ENCODE measurements around the gene SLC11A2.

The SLC11A2 gene

DNA sequence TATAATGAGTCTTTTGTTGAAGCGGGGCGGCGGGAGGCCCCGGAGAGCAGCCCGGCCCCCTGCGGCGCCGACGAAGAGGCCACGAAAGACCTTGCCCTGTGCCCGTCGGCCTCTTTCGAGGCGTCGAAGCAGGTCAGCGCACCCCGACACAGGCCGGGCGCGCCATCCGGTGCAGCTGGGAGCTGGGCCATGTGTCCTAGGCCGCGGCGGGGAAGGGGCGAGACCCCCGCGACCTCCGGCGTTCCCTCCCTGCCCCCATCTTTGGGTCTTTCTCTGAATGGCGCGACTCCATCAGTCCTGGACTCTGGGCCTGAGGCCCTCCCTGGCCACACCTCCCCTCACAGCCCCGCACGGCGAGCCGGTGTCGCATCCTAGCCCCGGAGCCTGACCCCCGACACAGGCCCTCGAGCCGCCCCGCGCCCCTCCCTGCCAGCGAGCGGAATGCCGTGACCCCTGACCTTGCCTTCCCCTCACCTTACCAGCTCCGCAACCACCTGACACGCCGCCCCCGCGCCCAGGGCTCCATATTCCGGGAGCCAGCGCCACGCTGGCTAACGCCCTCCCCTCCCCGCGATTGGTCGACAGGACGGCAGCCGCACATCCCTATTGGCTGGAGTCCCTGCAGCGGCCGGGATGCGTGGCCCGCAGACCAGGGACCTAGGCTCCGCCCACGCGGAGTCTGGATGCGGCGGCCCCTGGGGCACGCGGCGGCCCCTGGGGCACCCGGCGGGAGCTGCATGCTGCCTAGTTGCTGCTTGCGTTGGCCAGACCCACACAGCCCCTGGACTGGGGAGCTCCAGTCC is at the start of gene SLC11A2:
Gene SLC11A2, minus strand, starts transcription at position 549 of the 803 bp plus-strand sequence. CDS start 15,656 bp downstream, outside the sequence.
- Histone ChIP-seq H3K27ac (peak within 1 kb of the TSS; percentile 34; the same call in 1 of the 2 replicates), H3K36me3 (ENCODE audit: insufficient read depth, low read length) (no peaks in the 10 kb centered on the region), H3K4me3 (peak within 1 kb of the TSS; percentile 90), H3K9ac (ENCODE audit: insufficient read length) (peak within 1 kb of the TSS; percentile 79), H3K9me3 (ENCODE audit: low read depth, low read length) (no peaks in the 10 kb centered on the region)
- TF ChIP-seq EZH2 (IDR thresholded peaks at IDR 0.05) (no peak), POLR2AphosphoS5 (IDR thresholded peaks at IDR 0.05; ENCODE audit: borderline replicate concordance, low read depth, low read length) (peak; percentile 67; the same call in 1 of the 2 replicates), FOXP2 (optimal IDR thresholded peaks at IDR 0.05; ENCODE audit: control extremely low read depth, extremely low read length, insufficient read depth) (no peak)
- DNase-seq (ENCODE audit: low read depth, low spot score): no peak

DNA sequence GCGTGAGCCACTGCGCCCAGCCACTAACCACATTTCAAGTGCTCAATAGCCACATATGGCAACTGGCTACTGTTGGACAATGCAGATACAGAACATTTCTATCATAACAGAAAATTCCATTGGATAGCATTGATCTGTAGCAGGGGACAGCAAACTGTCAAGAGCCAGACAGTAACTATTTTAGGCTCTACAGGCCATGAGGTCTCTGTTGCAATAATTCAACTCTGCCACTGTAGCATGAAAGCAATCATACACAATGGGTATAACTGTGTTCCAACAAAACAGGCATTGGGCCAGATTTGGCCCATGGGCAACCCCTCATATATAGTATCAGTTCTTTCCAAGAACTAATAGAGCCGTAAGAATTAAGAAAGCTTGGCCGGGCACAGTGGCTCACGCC is 49.2 kb upstream of the SLC11A2 start:
- Histone ChIP-seq H3K36me3 (ENCODE audit: insufficient read depth, low read length) (peaks cover 28% of the 10 kb centered on the region; the same call in 1 of the 2 replicates), H3K9me3 (ENCODE audit: low read depth, low read length) (no peaks in the 10 kb centered on the region), H3K27ac (no peak overlapping the region), H3K9ac (ENCODE audit: insufficient read length) (no peak overlapping the region), H3K4me3 (no peak overlapping the region)
- DNase-seq (ENCODE audit: low read depth, low spot score): no peak
- TF ChIP-seq FOXP2 (optimal IDR thresholded peaks at IDR 0.05; ENCODE audit: control extremely low read depth, extremely low read length, insufficient read depth) (no peak), POLR2AphosphoS5 (IDR thresholded peaks at IDR 0.05; ENCODE audit: borderline replicate concordance, low read depth, low read length) (no peak), EZH2 (IDR thresholded peaks at IDR 0.05) (no peak)

DNA sequence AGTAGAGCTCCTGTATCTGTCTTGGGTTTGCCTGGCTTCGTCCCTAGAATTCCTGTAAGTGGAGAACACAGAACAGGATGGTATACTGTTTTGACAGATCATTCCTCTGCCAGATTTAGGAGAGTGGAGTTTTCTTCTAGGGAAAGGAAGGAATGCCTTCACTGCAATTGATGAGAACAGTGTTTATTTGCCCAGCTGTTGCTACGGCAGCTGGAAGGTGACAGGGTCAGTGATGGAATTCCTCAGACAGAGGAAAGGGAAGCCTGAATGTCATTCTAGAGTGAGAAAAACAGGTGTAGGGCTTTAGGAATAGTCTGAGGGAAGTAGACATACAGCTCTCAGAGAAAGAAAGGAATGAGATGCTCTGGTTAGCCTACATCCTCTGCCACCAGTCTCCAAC is 45.5 kb upstream of the SLC11A2 start:
- Histone ChIP-seq H3K9ac (ENCODE audit: insufficient read length) (no peak overlapping the region), H3K36me3 (ENCODE audit: insufficient read depth, low read length) (peaks cover 49% of the 10 kb centered on the region), H3K27ac (no peak overlapping the region), H3K4me3 (no peak overlapping the region), H3K9me3 (ENCODE audit: low read depth, low read length) (no peaks in the 10 kb centered on the region)
- no peak for DNase-seq (ENCODE audit: low read depth, low spot score)
- no peak for TF ChIP-seq EZH2 (IDR thresholded peaks at IDR 0.05)
- TF ChIP-seq FOXP2 (optimal IDR thresholded peaks at IDR 0.05; ENCODE audit: control extremely low read depth, extremely low read length, insufficient read depth): no peak
- no peak for TF ChIP-seq POLR2AphosphoS5 (IDR thresholded peaks at IDR 0.05; ENCODE audit: borderline replicate concordance, low read depth, low read length)

- no peaks in the 10 kb centered on the region for H3K9me3 ChIP-seq (ENCODE audit: low read depth, low read length)
- DNase-seq (ENCODE audit: low read depth, low spot score): peak; percentile 26
- H3K27ac ChIP-seq: peak overlapping the region; percentile 87
- peaks cover 55% of the 10 kb centered on the region for H3K36me3 ChIP-seq (ENCODE audit: insufficient read depth, low read length)
- no peak for TF ChIP-seq POLR2AphosphoS5 (IDR thresholded peaks at IDR 0.05; ENCODE audit: borderline replicate concordance, low read depth, low read length)
- no peak for TF ChIP-seq FOXP2 (optimal IDR thresholded peaks at IDR 0.05; ENCODE audit: control extremely low read depth, extremely low read length, insufficient read depth)
- no peak for TF ChIP-seq EZH2 (IDR thresholded peaks at IDR 0.05)
- no peak overlapping the region for H3K4me3 ChIP-seq
- H3K9ac ChIP-seq (ENCODE audit: insufficient read length): peak overlapping the region; percentile 30
These were observed 43.8 kb upstream of the SLC11A2 start for GRCh38 chr12:51070004-51070403.

DNA sequence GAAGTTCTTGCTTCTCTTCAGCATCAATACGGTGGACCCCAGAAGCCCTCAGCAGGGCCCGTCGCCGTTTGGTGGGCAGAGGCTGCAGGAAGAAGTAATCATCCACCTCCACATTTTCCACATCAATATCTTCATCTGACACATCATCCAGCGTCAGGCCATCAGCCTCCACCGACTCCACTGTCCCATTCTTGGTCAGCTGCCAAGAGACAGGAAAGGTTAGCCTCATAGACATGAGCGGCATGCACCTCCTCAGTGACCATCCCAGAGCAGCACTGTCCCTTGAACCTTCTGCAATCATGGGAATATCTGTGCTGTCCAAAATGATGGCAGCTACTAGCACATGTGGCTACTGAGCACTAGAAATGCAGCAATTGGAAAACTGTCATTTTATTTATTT is 41.6 kb upstream of the SLC11A2 start:
- Histone ChIP-seq H3K9me3 (ENCODE audit: low read depth, low read length) (no peaks in the 10 kb centered on the region), H3K9ac (ENCODE audit: insufficient read length) (no peak overlapping the region), H3K27ac (no peak overlapping the region), H3K4me3 (no peak overlapping the region), H3K36me3 (ENCODE audit: insufficient read depth, low read length) (peaks cover 69% of the 10 kb centered on the region)
- TF ChIP-seq EZH2 (IDR thresholded peaks at IDR 0.05) (no peak), FOXP2 (optimal IDR thresholded peaks at IDR 0.05; ENCODE audit: control extremely low read depth, extremely low read length, insufficient read depth) (no peak), POLR2AphosphoS5 (IDR thresholded peaks at IDR 0.05; ENCODE audit: borderline replicate concordance, low read depth, low read length) (no peak)
- DNase-seq (ENCODE audit: low read depth, low spot score): no peak

DNA sequence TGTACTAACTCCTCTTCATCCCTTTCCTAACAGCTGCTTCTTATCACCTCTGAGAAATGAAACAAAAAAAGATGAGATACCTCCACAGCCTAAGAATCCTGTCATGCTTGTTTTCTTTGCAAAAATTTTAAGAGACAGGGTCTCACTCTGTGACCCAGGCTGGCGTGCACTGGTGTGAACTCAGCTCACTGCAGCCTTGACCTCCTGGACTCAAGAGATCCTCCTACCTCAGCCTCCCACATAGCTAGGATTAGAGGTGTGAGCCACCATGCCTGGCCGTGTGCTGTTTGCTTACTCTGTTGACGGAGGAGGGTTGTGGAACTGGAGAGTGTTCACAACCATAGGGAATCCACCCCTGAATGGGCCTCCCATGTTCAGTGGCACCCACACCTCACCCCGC is 41.0 kb upstream of the SLC11A2 start:
- Histone ChIP-seq H3K27ac (no peak overlapping the region), H3K36me3 (ENCODE audit: insufficient read depth, low read length) (peaks cover 72% of the 10 kb centered on the region), H3K9me3 (ENCODE audit: low read depth, low read length) (no peaks in the 10 kb centered on the region), H3K9ac (ENCODE audit: insufficient read length) (no peak overlapping the region), H3K4me3 (no peak overlapping the region)
- TF ChIP-seq POLR2AphosphoS5 (IDR thresholded peaks at IDR 0.05; ENCODE audit: borderline replicate concordance, low read depth, low read length) (no peak), EZH2 (IDR thresholded peaks at IDR 0.05) (no peak), FOXP2 (optimal IDR thresholded peaks at IDR 0.05; ENCODE audit: control extremely low read depth, extremely low read length, insufficient read depth) (no peak)
- DNase-seq (ENCODE audit: low read depth, low spot score): no peak

DNA sequence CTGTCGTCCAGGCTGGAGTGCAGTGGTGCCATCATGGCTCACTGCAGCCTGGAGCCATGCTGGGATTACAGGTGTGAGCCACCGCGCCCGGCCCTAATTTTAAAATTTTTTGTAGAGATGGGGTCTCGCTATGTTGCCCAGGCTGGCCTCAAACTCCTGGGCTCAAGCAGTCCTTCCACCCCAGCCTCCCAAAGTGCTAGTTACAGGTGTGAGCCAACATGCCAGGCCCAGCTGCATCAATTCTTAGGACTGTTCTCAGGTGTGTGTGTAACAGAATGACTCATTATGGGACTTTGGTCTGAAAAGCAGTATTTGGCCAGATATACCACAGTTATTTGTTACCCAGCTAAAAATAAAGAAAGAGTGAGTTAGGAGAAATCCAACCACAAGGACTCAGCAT is 39.3 kb upstream of the SLC11A2 start:
- DNase-seq (ENCODE audit: low read depth, low spot score): no peak
- peaks cover 71% of the 10 kb centered on the region for H3K36me3 ChIP-seq (ENCODE audit: insufficient read depth, low read length)
- H3K27ac ChIP-seq: no peak overlapping the region
- H3K4me3 ChIP-seq: no peak overlapping the region
- TF ChIP-seq FOXP2 (optimal IDR thresholded peaks at IDR 0.05; ENCODE audit: control extremely low read depth, extremely low read length, insufficient read depth) (no peak), POLR2AphosphoS5 (IDR thresholded peaks at IDR 0.05; ENCODE audit: borderline replicate concordance, low read depth, low read length) (no peak), EZH2 (IDR thresholded peaks at IDR 0.05) (no peak)
- H3K9ac ChIP-seq (ENCODE audit: insufficient read length): no peak overlapping the region
- no peaks in the 10 kb centered on the region for H3K9me3 ChIP-seq (ENCODE audit: low read depth, low read length)

DNA sequence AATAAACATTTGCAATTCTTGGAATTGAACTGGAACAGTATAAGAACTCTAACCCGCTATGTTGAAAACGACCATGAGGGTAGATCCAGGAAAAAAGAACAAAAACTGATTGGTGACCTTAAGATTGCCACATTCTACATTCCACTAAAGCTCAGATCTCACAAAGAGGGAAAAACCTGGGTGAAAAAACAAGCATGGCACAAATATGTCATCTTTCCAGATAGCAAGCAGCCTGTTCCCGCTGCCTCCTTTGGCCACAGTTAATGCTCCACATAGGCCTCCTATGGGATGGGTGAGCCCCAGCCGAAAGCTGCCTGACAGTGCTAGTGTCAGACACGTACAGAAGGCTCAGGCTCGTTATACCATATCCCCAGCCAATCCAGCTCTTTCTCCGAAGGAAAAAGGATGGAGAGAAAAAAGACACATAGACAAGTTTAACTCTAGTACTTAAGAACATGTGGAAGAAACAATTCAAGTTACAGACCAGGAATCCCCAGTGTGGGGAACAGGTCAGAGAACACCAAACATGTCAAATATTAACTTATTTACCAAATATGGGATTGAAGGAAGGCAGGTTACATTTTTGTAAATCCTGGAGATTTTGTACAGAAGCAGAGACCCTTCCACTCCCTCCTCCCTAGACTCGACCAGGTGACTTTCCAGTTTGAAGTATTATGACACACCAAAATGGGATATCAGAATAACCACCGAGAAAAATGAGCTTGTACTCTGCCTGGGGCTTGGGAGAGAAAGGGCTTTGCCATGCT is 36.6 kb upstream of the SLC11A2 start:
- Histone ChIP-seq H3K4me3 (no peak overlapping the region), H3K9me3 (ENCODE audit: low read depth, low read length) (no peaks in the 10 kb centered on the region), H3K36me3 (ENCODE audit: insufficient read depth, low read length) (peaks cover 86% of the 10 kb centered on the region), H3K27ac (peak overlapping the region; percentile 26; the same call in 1 of the 2 replicates), H3K9ac (ENCODE audit: insufficient read length) (no peak overlapping the region)
- TF ChIP-seq POLR2AphosphoS5 (IDR thresholded peaks at IDR 0.05; ENCODE audit: borderline replicate concordance, low read depth, low read length) (no peak), EZH2 (IDR thresholded peaks at IDR 0.05) (no peak), FOXP2 (optimal IDR thresholded peaks at IDR 0.05; ENCODE audit: control extremely low read depth, extremely low read length, insufficient read depth) (no peak)
- DNase-seq (ENCODE audit: low read depth, low spot score): no peak
